Activated gamma-delta T cell treated with Interleukin-2 at 50 U/mL for 16 hours (primary cell): ENCODE measurements around the gene GPR180.

Source experiments
- DNase-seq: peaks from one replicate; pipeline ENCODE4 v3.0.0-alpha.2; 2020

The GPR180 gene

DNA sequence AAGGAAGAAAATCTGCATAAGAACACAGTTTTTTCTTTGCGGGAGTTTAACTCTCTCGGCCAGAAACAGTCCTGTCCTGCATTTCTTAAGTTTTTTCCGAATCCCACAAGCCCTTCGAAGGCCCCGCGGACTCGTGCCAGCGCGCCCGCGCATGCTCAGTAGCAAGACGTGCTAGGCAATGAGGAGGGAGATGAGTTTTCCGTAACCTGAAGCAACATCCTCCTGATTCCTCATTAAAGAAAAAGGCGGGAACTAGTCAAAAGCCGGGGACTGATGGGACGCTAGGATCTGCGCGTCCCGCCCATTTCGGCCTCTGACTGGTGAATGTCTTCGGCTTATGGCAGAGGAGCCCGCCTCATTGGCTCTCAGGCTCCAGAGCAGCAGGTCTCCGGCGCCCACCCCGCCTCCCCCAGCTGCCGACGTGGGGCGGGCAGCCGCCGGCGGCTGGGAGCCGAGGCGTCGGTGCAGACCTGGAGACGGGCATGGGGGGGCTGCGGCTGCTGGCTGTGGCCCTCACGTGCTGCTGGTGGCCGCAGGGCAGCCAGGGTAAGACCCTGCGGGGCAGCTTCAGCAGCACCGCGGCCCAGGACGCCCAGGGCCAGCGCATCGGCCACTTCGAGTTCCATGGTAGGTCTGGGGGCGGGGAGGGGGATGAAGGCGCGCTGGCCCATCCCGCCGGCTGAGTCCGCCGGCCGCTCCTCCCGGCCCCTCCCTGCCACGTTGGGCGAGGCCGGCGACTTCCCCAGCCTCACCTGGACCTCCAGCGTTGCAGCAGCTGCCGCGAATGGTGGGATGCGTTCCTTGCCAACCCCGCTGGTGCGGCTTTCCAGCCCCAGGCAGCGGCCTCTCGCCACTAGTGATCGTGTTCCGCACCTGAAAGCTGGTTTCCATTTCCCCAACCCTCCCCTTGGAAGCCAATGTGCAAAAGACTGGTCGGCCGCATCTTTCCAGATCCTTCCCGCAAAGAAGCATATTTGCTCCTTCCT lies at the start of gene GPR180:
TSS of gene GPR180 (plus strand) at position 412 of the 986 bp plus-strand sequence. CDS start at position 483, 71 bp downstream.
- peak; percentile 86 for DNase-seq

DNA sequence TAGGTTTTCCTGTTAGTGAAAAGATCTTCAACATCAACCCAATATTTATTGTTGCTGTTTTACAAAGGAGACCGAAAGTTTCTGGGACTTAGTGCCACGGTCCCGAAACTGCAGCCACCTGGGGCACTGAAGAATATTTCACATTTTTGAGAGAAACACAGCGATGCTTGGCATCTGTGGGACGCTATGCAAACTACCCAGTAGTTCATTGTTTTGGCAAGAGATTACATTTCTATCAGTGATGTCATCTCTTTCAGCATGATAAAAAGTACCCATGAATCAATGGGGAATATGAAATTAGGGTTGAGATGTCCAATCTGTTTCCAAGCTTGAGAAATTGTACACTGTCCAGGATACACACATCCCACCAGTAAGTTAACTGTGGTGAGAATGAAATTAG lies 49.6 kb upstream of the GPR180 start:
- DNase-seq: no peak

DNA sequence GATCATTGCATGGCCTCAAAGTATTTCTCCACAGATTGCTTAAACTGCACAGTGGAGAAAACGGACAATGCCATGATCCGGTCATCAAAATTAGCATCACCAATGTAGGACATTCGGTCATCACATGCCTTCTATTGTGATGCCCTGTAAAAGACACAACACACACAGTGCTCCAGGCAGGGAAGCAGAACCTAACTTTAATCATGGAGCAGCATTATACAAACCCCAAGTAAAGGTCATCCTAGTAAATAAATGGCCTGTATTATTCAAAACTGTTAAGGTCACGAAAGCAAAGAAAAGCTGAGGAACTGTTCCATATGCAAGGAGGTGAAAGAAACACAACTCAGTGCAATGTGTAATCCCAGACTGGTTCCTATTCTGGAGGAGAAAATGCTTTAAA lies 47.9 kb upstream of the GPR180 start:
- no peak for DNase-seq

DNA sequence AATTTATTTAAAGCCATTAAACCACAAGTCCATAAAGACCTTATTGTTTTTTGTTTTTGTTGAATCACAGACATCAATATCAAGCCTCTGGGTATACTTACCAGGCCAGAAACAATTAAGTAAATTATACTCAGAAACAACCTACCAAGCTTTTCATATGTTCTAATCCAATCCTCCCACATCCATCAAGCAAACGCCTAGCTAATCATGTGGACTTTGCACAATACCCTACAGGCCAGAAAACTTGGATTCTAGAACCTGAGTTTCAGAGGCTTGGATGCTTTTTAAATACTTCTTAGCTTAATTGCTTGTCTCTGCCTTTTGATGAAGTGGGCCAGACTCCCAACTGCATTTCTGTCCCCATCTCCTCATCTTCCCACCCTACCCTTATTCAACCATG lies 45.6 kb upstream of the GPR180 start:
- DNase-seq: no peak

DNA sequence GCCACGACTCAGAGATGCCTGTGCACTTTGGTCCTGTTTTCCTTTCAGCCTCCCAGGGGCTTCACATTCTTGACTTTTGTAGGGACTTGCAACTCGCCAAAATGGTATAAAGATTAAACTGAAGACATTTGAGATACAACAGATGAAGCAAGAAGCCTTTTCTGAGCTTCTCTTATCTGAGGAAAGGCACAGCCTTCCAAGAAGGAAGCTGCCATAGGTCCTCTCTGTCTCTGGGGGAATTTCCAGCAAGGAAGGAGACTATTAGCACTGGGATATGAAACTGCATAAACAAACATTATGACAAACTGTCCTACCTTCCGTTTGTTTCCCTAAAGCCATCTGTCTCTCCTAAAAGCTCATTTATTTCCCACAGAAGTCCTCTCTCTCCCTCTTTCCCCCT lies 45.0 kb upstream of the GPR180 start:
- no peak for DNase-seq

DNA sequence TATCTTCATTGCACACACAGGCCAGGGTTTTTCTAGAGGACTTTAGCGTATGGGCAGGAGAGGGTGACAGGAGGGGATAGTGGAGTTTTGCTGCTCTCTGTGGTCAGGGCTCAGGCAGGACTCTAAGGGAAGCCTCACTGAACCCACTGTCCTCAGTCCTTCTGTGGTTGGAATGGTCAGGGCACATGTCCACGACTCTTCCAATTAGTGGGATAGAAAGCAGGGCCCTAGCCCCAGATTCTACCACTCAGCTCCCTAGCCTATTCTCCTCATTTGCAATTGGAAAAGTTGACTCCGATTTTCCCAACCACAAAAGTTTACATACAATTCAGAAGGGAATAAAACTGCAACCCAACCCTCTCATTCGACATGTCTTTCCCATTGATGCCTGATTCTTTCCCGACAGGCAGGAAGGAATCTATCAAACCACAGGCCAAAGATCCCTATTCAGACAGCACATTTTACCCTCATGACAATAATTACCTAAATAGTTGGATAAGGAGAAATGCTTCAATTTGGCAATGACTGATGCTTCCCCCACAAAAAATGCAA lies 43.9 kb upstream of the GPR180 start:
- no peak for DNase-seq

DNA sequence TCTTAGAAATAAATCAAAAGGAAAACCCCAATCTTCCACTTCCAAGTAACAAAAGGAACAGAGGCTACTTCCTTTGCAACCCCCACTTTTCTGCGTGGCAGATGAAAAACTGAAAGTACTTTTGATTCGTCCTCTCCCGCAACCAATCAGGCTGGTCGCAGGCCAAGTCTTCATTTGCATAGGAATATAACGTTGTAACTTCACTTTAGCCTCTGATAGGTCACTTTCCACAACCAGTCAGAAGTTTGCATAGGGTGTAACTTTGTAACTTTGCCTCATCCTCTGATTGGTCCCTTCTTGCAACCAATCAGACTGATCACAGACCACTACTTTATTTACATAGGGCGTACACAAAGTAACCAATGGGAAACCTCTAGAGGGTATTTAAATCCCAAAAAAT lies 42.9 kb upstream of the GPR180 start:
- DNase-seq: no peak

DNA sequence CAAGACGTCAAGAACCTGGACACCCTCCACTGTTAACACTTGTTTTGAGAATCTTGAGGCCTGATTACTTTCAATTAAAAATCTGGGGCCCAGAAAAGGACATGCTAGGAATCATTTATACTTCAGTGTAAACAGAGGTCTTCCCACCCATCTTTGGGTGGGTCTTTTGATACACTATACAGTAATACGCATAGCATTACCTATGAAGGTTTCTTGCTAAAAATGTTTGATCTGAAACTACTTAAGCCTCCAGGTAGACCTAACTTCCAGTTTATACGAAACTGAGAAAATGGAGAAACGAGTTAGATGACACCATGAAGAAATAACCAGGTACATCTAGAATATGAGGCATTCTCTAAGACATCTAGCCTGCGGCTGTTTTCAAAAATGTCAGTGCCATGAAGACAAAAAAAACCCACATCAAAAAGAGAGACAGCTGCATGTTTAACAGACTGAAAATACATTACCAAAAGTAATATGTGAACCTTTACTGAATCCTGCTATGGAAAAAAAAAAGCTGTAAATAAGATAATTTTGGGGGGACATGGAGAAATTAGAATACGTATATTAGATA lies 42.3 kb upstream of the GPR180 start:
- no peak for DNase-seq

DNA sequence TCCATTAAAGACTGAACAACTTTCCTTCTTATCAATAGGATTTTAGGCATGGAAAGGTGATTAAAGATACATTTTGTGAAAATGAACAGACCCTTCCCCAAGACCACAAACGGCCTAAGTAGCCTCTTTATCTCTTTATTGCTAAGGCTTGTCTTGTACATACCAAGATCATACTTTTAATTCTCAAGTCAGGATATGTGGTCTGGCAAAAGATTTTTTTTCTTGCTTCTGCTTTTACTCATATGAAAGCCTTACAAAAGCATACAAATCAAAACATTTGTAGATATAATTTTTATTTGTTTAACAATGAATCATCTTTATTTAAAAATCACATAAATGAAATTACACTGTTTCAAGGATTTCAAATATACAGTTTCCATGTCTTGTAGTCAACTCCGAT lies 41.5 kb upstream of the GPR180 start:
- DNase-seq: no peak

DNA sequence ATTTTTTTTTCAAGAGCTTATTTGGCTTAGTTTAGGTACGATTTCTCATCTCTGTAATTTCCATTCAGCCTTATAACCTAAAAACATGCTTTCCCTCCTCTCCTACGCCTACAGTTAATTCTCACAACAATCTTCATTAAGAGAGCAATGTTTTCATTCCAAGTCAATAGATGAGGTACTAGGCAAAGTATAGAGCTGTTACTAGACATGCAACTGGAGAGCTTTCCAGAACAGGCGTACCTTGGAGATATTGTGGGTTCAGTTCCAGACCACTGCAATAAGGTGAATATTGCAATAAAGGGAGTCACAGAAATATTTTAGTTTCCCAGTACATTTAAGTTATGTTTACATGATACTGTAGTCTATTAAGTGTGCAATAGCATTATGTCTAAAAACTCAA lies 40.5 kb upstream of the GPR180 start:
- no peak for DNase-seq

DNA sequence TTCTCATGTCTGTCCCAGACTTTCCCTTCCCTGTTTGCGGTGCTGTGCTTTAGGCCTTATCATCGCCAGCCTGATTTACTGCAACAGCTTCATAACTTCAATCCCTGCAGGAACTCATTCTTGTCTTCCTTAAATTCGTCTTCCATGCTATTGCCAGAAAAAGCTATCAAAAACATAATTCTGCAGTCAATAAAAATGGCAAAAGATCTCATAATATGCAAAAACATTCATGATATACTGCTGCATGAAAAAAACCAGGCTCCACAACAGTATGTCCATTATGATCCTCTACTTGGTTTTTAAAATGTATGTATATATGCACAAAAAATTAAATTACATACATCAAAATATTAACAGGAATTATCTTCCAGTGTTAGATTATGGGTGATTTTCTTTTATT lies 34.1 kb upstream of the GPR180 start:
- DNase-seq: no peak

DNA sequence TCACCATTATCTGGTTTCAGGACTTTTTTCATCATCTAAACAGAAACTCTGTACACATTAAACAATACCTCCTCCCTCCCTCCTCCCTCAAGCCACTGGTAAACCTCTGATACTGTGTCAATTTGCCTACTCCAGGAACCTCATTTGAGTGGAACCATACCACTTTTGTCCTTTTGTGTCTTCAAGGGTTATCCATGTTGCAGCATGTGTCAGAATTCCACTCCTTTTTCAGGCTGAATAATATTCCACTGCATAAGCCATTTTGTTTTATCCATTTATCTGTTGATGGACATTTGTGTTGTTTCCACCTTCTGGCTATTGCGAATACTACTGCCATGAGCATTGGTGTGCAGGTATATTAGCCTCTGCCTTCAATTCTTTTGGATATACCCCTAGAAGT lies 33.2 kb upstream of the GPR180 start:
- DNase-seq: no peak

DNA sequence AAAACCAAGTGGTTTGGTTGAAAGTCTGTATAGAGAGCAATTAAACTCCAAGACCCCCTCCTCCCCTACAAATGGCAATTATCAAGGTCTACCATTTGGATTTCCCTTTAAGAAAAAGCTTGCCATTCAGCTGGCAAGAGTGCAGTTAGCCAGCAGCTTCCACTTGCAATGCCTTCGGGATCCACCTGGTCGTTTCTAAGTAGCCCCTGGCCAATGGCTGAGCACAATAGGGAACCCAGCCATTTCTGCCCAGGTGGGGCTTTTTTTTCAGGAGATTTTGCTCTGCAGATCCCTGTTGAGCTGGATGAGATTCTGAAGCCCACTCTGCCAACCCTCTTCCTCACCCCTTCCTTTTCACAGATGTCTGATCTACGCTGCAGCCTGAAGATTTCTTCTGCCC lies 32.0 kb upstream of the GPR180 start:
- DNase-seq: no peak

DNA sequence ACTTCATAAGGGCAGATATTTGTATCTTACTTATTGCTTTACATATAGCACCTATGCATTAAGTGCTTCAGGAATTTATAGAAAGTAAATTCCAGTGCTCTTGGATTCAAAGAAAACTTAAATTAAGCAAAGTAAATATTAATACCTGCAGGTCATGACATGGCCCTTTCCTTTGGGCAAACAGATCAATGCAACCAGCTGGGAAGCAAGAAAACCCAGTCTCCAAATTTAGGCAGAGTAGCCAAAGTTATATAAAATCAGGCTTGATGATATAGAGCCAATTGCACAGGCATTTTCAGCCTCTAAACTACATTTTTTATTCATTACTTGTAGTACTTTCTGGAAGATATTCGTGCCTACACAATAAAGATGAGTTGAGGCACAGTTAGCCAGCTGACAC lies 22.6 kb upstream of the GPR180 start:
- no peak for DNase-seq

DNA sequence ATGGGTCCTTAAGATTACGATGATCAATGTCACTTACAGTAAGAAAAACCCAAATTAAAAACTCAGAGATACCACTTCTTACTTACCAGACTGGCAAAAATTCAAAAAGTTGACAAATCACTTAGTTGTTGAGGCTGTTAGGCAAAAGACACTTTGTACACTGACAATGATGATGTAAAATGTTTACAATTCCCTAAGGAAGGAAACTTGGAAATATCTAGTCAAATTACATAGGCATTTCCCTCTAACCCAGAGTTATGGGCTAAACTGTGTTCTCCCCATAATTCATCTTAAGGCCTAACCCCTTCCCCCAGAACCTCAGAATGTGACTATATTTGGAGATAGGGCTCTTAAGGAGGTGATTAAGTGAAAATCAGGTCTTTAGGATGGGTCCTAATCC lies 17.7 kb upstream of the GPR180 start:
- no peak for DNase-seq

DNA sequence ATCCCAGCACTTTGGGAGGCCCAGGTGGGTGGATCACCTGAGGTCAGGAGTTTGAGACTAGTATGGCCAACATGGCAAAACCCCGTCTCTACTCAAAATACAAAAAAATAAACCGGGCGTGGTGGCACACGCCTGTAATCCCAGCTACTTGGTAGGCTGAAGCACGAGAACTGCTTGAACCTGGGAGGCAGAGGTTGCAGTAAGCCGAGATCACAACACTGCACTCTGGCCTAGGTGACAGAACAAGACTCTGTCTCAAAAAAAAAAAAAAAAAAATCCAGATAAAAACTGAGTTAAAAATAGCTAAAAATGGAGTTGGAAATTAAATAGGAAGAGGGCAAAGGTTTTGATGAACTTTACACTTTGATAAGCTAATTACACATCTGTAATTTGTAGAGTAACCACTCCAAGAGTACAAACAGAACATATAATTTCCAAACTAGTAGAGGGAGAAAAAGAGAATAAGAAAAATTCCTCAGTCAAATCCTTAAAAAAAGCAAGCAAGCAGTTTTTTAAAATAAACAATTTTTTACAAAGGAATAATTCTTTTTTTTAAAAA lies 16.0 kb upstream of the GPR180 start:
- DNase-seq: no peak

DNA sequence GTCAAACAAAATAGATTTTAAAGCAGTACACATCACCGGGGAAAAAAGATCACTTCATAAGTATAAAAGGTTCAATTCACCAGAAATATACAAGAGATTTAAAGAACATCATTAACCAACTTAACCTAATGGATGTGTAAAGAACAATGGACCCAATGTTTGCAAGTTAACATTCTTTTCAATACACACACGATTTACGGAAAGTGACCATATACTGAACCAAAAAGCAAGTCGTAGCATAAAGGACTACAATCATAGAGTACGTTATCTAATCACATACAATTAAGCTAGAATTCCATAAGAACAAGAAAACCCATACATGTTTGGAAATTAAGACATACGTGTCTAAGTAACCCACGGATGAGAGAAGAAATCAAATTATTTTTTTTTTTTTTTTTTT lies 15.3 kb upstream of the GPR180 start:
- no peak for DNase-seq

DNA sequence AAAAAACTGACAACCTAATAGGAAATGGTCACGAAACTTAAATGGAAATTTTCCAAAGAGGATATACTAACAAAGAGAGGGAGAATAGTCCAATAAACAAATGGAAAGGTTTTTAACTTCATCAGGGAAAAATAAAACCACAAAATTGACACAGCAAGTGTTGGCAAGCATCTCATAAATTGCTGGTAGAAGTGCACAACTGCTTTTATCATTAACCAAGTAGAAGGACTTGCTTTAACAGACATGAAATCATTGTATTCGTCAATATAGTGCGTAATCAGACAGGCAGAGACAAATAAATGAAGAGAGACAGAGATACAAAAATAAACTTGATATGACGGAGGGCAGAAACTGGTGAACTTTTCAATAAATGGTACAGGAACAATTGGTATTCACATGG lies 13.1 kb upstream of the GPR180 start:
- no peak for DNase-seq

DNA sequence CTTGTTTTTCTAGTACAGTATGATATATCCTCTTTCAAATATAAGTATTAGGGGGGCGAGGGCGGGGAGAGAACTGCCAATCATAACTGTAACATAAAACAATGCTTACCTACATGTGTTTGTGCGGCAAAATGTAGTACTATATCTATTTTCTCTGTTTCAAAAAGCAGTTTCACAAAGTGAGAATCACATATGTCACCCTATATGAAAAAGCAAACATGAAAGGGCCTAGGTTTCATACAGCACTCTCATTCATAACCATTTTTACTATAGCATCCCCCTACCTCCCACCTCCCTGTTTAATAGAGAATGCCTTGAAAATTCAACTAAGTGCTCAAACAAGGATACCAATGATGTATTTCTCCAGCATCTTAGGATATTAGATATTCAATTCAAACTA lies 10.9 kb upstream of the GPR180 start:
- DNase-seq: no peak

DNA sequence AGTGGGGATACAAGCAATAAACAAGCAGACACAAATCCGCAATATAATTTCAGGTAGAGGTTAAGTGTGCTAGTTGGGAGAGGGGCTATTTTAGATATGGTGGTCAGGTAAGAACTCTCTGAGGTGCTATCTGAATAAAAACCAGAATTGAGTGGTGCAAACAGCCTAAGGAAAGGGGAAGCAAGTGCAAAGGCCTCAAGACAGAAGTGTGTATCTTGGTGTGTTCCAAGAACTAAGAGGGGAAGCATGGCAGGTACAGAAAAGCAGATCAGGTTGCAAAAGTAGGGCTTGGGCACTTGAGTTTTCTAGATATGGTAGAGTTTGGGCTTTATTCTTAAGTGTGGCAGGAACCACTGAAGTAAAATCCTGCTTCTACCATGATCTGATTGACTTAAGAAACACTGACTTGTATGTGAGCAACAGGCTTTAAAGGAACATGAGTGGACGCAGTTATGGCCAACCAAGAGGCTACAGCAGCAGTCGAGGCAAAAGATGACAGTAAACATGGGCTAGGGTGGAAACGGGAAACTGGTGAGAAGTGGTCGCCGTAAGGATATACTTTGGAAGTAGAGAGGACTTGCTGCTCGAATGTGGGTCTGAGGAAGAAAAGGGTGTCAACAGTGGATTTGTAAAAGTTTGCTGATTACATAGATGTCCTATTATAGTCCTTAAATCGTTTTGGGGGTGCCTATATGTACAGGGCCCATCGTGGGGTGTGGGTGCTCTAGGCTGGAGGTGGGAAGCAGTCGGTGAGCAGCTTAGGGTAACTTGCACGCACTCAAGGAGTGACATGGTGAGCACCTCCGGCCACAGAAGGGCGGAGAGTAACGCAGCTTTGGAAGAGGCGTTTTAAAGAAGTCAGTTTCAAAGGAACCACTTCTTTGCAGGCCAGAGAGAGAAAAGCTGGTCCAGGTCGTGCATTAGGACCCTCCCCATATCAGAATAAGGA lies 6.4 kb upstream of the GPR180 start:
- DNase-seq: peak; percentile 15

DNA sequence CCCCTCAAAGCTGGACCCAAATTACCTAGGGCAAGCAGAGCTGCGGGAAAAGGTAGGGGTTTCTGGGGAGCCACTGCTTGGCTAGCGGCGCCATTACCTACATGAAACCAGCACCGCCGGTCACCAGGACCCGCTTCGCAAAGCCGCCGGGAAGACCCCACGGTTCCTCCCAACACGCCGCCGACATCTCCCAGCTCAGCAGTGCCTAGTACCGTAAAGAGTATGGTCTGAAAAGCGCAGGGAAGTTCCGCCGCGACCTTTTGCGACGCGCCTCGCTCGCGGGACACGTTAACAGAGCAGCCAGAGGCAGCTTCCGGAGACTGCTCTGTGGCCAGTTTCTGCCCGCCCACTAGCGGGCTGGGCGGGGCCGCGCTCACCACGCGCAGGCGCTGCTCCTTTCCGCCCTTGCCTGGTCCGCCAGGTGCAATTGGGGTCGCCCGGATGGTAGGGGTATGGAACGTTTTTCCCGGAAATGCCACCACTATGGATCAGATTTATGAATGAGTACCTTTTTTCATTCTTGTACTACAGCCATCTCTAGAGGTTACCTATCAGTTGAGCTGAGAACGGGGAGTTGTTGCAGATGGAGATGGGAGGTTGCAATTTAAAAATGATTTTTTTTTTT lies 5.6 kb upstream of the GPR180 start, which contains the start of gene TGDS:
TSS of gene TGDS (minus strand) at position 203 of the 625 bp plus-strand sequence. CDS start at position 187, 16 bp downstream.
- peak; percentile 84 for DNase-seq

DNA sequence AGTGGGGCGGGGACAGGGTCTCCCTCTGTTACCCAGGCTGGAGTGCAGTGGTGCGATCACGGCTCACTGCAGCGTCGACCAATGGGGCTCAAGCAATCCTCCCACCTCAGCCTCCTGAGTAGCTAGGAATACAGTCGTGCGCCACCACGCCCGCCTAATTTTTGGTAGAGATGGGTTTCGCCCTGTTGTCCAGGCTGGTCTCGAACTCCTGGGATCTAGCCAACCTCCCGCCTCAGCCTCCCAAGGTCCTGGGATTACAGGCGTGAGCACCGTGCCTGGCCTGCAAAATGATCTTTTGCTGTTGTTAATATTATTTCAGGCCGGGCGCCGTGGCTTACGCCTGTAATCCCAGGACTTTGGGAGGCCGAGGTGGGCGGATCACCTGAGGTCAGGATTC lies 5.1 kb upstream of the GPR180 start:
- DNase-seq: no peak
